Sigmoid colon (tissue), 7 donors: ENCODE measurements around the gene FAR1. TPM values are rescaled to one million over a fixed set of nuclear protein-coding genes. Genes with fewer than 3 reads are reported as not detected.

Source experiments
- DNase-seq: peaks from one replicate; pipeline ENCODE4 v3.0.0-alpha.2; 2019
- H3K27ac ChIP-seq, 4 donors: fragments of 200-600 bp; sonication (generic); one replicate each; pipeline ENCODE4 v1.5.1; 2016 to 2019; ENCODE audit warnings: mild to moderate bottlenecking in 1 of 4
- H3K27me3 ChIP-seq, 3 donors: fragments of 200-600 bp; sonication (generic); one replicate each; pipeline ENCODE4 v1.5.1; 2019; ENCODE audit warnings: mild to moderate bottlenecking in 1 of 3
- H3K36me3 ChIP-seq, 4 donors: fragments of 200-600 bp; sonication (generic); one replicate each; pipeline ENCODE4 v1.5.1; 2016 to 2019
- H3K4me1 ChIP-seq, 4 donors: fragments of 200-600 bp; sonication (generic); one replicate each; pipeline ENCODE4 v1.5.1; 2017 to 2019
- H3K4me3 ChIP-seq, 4 donors: fragments of 200-600 bp; sonication (generic); one replicate each; pipeline ENCODE4 v1.5.1; 2017 to 2019; ENCODE audit warnings: mild to moderate bottlenecking in 2 of 4, moderate library complexity in 1 of 4
- H3K9me3 ChIP-seq, 4 donors: fragments of 200-600 bp in 3 of 4; sonication (generic) in 3 of 4; one replicate each; pipeline versions ENCODE4 v1.5.1 to v1.6.1; 2013 to 2019
- EP300 ChIP-seq, 4 donors: sonication (generic); formaldehyde crosslinking; IDR thresholded peaks; one replicate each; pipeline ENCODE4 v1.6.1; 2017; ENCODE audit warnings: antibody characterized with exemption in 4 of 4
- POLR2A ChIP-seq, 2 donors: fragments of 450-650 bp; IDR thresholded peaks; one replicate each; pipeline ENCODE4 v1.6.1; 2016; ENCODE audit warnings: antibody characterized with exemption in 2 of 2, mild to moderate bottlenecking in 2 of 2, moderate library complexity in 2 of 2
- POLR2AphosphoS5 ChIP-seq, 4 donors: sonication (generic); formaldehyde crosslinking; IDR thresholded peaks; one replicate each; pipeline ENCODE4 v1.6.1; 2017; ENCODE audit warnings: antibody characterized with exemption in 4 of 4
- WGBS, 2 donors: extraction: QIAGEN DNeasy Blood & Tissue Kit; methylation state at CpG; one replicate each; pipeline ENCODE4 v1.1.7; 2013; 5-methylcytosine and 5-hydroxymethylcytosine counted together
- intact Hi-C: fragments of 100-400 bp; cut with DNase I; formaldehyde crosslinking; loops from one replicate; pipeline ENCODE4 v1.15.1; 2023
- polyA plus RNA-seq, 3 donors: library from polyadenylated mRNA; stranded (reverse); fragments of 200-250 nt; gene quantifications; one replicate each; pipeline ENCODE4 v1.2.3, GENCODE V29; 2013
- total RNA-seq, 4 donors: library from RNA; depleted of rRNA; stranded (reverse); fragments of >200 nt; gene quantifications; one replicate each; pipeline ENCODE4 v1.1.0, GENCODE V29; 2016
- TF ChIP-seq, protein P1 (sequence below), 4 experiments: fragments of 450-650 bp in 3 of 4; fragments of 200-600 bp in 1 of 4; IDR thresholded peaks; one replicate each; pipeline ENCODE4 v1.5.1; 2016 to 2019; ENCODE audit warnings: antibody characterized with exemption in 4 of 4, mild to moderate bottlenecking in 3 of 4, moderate library complexity in 2 of 4
- donor health status: healthy with polysubstance abuse.
- donor health status: Bipolar disorder and iron deficiency.
- donor health status: healthy.

The FAR1 gene
- total and polyA plus RNA-seq, 7 donors: 22.8 to 52.1 (median 37.1) TPM

DNA sequence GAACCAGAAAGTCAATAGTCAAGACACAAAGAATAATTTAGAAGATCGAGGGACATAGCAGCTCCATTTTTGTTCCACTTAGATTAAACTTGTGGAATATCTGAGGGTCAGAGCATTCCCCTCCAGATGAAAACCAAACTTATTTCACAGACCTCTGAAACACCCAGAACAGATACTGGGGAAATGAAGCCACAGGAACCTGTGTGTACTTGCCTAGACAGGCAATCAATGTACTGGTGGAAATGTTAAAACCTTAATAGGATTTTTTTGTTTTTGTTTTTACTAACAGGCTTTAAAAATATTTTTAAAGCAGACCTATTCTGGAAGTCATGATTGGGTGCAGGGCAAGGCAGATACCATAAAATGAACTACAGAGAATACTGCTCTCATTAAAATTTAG is 4.1 kb upstream of the FAR1 start:
- Histone ChIP-seq H3K4me3 (no peak overlapping the region), H3K27me3 (no peaks in the 10 kb centered on the region), H3K27ac (no peak overlapping the region), H3K9me3 (peaks cover 0 to 4% (median 3%) of the 10 kb centered on the region in 4 donors), H3K4me1 (peaks cover 0 to 12% (median 6%) of the 10 kb centered on the region in 4 donors), H3K36me3 (no peaks in the 10 kb centered on the region)
- intact Hi-C loops: no loop called here
- no peak for DNase-seq
- 86 to 94% methylated on average over 1 of the region's 1 CpG for whole genome bisulfite sequencing, 2 donors
- TF ChIP-seq POLR2AphosphoS5 (IDR thresholded peaks at IDR 0.05): no peak
- no peak for TF ChIP-seq POLR2A (IDR thresholded peaks at IDR 0.05)
- TF ChIP-seq EP300 (IDR thresholded peaks at IDR 0.05): no peak
- TF ChIP-seq, protein P1, sequence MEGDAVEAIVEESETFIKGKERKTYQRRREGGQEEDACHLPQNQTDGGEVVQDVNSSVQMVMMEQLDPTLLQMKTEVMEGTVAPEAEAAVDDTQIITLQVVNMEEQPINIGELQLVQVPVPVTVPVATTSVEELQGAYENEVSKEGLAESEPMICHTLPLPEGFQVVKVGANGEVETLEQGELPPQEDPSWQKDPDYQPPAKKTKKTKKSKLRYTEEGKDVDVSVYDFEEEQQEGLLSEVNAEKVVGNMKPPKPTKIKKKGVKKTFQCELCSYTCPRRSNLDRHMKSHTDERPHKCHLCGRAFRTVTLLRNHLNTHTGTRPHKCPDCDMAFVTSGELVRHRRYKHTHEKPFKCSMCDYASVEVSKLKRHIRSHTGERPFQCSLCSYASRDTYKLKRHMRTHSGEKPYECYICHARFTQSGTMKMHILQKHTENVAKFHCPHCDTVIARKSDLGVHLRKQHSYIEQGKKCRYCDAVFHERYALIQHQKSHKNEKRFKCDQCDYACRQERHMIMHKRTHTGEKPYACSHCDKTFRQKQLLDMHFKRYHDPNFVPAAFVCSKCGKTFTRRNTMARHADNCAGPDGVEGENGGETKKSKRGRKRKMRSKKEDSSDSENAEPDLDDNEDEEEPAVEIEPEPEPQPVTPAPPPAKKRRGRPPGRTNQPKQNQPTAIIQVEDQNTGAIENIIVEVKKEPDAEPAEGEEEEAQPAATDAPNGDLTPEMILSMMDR (IDR thresholded peaks at IDR 0.05): no peak

DNA sequence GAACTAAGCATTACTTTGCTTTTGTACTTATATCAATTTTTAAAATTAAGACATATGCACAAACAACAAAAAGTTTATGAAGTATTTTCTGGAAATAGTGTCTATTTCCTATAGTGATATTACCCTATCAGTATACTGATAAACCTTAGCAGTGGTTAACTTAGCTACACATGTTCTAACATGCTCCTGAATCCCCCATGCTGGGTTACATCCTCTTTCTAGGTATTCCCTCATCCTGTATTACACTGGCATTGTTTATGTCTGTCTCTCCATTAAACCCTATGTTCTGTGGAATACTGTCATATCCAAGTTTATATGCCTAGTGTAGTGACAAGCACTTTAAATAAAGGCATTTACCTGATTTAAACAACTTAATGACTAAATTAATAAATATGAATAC is 1.8 kb upstream of the FAR1 start:
- intact Hi-C loops: no loop called here
- H3K27ac ChIP-seq: no peak overlapping the region
- TF ChIP-seq POLR2A (IDR thresholded peaks at IDR 0.05): no peak
- no peak for TF ChIP-seq POLR2AphosphoS5 (IDR thresholded peaks at IDR 0.05)
- TF ChIP-seq, protein P1 (IDR thresholded peaks at IDR 0.05): no peak
- no peak for TF ChIP-seq EP300 (IDR thresholded peaks at IDR 0.05)

DNA sequence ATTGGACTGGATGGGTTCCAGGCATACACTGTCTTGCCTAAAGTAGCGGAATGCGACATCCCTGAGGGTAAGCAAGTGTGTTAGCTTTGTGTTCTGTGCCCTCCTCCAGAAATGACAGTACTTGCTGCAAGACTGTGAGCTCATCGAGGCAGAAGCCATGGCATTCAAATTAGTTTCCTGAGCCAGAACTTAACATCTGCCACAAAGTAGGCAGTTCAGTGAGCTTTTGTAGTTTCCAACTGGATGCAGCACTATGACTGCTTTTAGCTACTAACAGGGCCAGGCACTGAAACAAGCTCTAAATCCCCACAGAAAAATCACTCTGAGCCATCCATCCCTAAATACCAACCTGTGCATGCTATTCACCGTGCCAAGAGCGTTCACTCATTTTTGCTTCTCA is 1.2 kb upstream of the FAR1 start:
- no peaks in the 10 kb centered on the region for H3K27me3 ChIP-seq

More for the DNA sequence above, 1.8 kb upstream of the FAR1 start:
- Histone ChIP-seq H3K9me3 (no peaks in the 10 kb centered on the region), H3K4me3 (no peak overlapping the region), H3K4me1 (peaks cover 0 to 31% (median 24%) of the 10 kb centered on the region in 4 donors), H3K36me3 (no peaks in the 10 kb centered on the region), H3K27me3 (no peaks in the 10 kb centered on the region)
- no peak for DNase-seq

DNA sequence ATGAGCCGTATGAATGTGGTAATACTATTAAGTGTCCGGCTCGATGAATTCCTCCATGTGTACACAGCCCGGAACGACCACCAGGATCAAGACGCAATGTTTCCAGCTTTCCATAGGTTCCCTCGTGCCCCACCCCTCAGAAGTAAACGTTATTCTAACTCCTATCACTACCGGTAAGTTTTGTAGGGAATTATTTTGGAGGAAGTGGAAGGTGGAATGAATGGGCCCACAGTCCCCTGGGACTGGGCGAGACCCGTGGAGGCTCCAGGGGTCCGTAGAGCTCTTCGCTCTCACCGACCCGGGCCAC is 720 bp upstream of the FAR1 start:
- Histone ChIP-seq H3K4me1 (peaks cover 0 to 31% (median 24%) of the 10 kb centered on the region in 4 donors), H3K4me3 (peak overlapping the region; percentile 45 to 97 (median 92)), H3K36me3 (no peaks in the 10 kb centered on the region), H3K9me3 (no peaks in the 10 kb centered on the region), H3K27ac (peak overlapping the region; percentile 85 to 92 (median 89)), H3K27me3 (no peaks in the 10 kb centered on the region)
- no peak for TF ChIP-seq POLR2A (IDR thresholded peaks at IDR 0.05)
- TF ChIP-seq, protein P1 (IDR thresholded peaks at IDR 0.05): no peak
- no peak for TF ChIP-seq POLR2AphosphoS5 (IDR thresholded peaks at IDR 0.05)
- whole genome bisulfite sequencing, 2 donors: 5 to 6% methylated on average over 15 of the region's 15 CpGs
- no peak for DNase-seq
- intact Hi-C loops: loop anchor here (2.0 kb wide), 1 partner anchor 205 kb away; the partner anchor contains the start of gene BTBD10

More for the DNA sequence above, 1.2 kb upstream of the FAR1 start:
- 69 to 86% methylated on average over 5 of the region's 5 CpGs for WGBS, 2 donors
- Histone ChIP-seq H3K4me1 (peaks cover 0 to 31% (median 24%) of the 10 kb centered on the region in 4 donors), H3K9me3 (no peaks in the 10 kb centered on the region), H3K27ac (no peak overlapping the region), H3K4me3 (peak overlapping the region; percentile 45 to 97 (median 92)), H3K36me3 (no peaks in the 10 kb centered on the region)
- no peak for TF ChIP-seq EP300 (IDR thresholded peaks at IDR 0.05)
- TF ChIP-seq POLR2A (IDR thresholded peaks at IDR 0.05): no peak
- TF ChIP-seq, protein P1 (IDR thresholded peaks at IDR 0.05): no peak
- TF ChIP-seq POLR2AphosphoS5 (IDR thresholded peaks at IDR 0.05): no peak
- intact Hi-C loops: no loop called here
- no peak for DNase-seq

DNA sequence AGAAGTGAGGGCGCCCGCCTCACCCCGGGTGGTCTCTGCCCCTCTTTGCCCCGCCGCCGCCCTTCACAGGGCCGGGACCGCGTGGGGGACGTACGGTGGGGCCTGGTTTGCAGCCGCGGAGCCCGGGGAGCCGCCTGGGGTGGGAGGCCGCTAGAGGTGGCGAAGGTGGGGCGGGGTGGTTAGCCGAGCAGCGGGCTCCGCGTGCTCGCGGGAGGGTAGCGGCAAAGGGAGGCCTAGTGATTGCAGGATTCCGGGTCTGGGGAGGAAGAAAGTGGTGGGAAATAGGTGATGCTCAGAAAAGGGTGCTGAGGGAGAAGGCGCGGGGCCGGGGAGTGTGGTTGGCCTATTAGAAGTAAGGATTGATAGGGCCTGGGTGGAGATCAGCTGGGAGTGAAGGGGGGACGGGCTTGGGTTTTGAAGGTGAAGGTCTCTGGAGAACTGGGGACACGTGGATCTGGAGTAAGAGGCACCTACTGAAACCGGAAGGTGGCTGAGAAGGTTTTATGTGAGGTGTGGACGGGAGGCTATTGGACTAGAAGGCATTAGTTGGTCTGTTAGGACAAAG is 571 bp downstream of the FAR1 start:
- no peak for TF ChIP-seq POLR2A (IDR thresholded peaks at IDR 0.05)
- no peak for TF ChIP-seq POLR2AphosphoS5 (IDR thresholded peaks at IDR 0.05)
- no peaks in the 10 kb centered on the region for H3K36me3 ChIP-seq
- 1% methylated on average over 33 of the region's 33 CpGs for WGBS, 2 donors
- intact Hi-C loops: loop anchor here (2.0 kb wide), 1 partner anchor 206 kb away; the partner anchor contains the start of gene BTBD10
- DNase-seq: peak; percentile 74
- peak overlapping the region; percentile 45 to 97 (median 92) for H3K4me3 ChIP-seq
- peak overlapping the region; percentile 88 to 92 (median 89) for H3K27ac ChIP-seq
- H3K4me1 ChIP-seq: peaks cover 0 to 31% (median 24%) of the 10 kb centered on the region in 4 donors
- H3K9me3 ChIP-seq: no peaks in the 10 kb centered on the region
- no peaks in the 10 kb centered on the region for H3K27me3 ChIP-seq
